Breast epithelium (tissue), 4 donors: ENCODE results near the gene YAF2. TPM values are rescaled to one million over a fixed set of nuclear protein-coding genes. Genes with fewer than 3 reads are reported as not detected.
"Not testable (repeated sequence)": the region's sequence is repeated elsewhere in the genome, so short reads cannot be mapped to it uniquely, and the experiment has no call there.

Experiments
- DNase-seq, 2 donors: peaks; one replicate each; pipeline ENCODE4 v3.0.0-alpha.2; 2019; ENCODE audit warnings: low spot score in 2 of 2
- H3K27ac ChIP-seq, 2 donors: fragments of 200-600 bp; sonication (generic) in 1 of 2; one replicate each; pipeline ENCODE4 v1.5.1; 2016 to 2019; ENCODE audit warnings: mild to moderate bottlenecking in 1 of 2
- H3K27me3 ChIP-seq, 2 donors: fragments of 200-600 bp; sonication (generic) in 1 of 2; one replicate each; pipeline versions ENCODE4 v1.5.1 to v1.6.0; 2017 to 2019; ENCODE audit warnings: control low read depth in 1 of 2, mild to moderate bottlenecking in 1 of 2
- H3K36me3 ChIP-seq: fragments of 200-600 bp; one replicate; pipeline ENCODE4 v1.5.1; 2019
- H3K4me1 ChIP-seq, 2 donors: fragments of 200-600 bp; sonication (generic); one replicate each; pipeline ENCODE4 v1.5.1; 2016 to 2019; ENCODE audit warnings: control low read depth in 1 of 2
- H3K4me3 ChIP-seq, 3 donors: fragments of 200-600 bp; sonication (generic); 1 replicate in 2 of 3; 2 replicates in 1 of 3; pipeline ENCODE4 v1.5.1; 2016 to 2019; ENCODE audit warnings: mild to moderate bottlenecking in 3 of 3, moderate library complexity in 2 of 3
- H3K9me3 ChIP-seq, 2 donors: fragments of 200-600 bp; sonication (generic) in 1 of 2; one replicate each; pipeline ENCODE4 v1.5.1; 2016 to 2019; ENCODE audit warnings: control low read depth in 1 of 2
- POLR2A ChIP-seq: fragments of 450-650 bp; IDR thresholded peaks from one replicate; pipeline ENCODE4 v1.6.1; 2016; ENCODE audit warnings: antibody characterized with exemption, mild to moderate bottlenecking, moderate library complexity
- POLR2AphosphoS5 ChIP-seq, 3 donors: sonication (generic); formaldehyde crosslinking; IDR thresholded peaks; one replicate each; pipeline ENCODE4 v1.6.1; 2017; ENCODE audit warnings: antibody characterized with exemption in 3 of 3
- intact Hi-C: fragments of 100-400 bp; cut with DNase I; formaldehyde crosslinking; loops from one replicate; pipeline ENCODE4 v1.15.1; 2023; ENCODE audit warnings: low total_unique reads
- total RNA-seq, 3 donors: library from RNA; depleted of rRNA; stranded (reverse); fragments of >200 nt; gene quantifications; one replicate each; pipeline ENCODE4 v1.1.0, GENCODE V29; 2016
- TF ChIP-seq, protein P1 (sequence below), 3 donors: fragments of 450-650 bp; IDR thresholded peaks; one replicate each; pipeline ENCODE4 v1.5.1; 2016 to 2017; ENCODE audit warnings: antibody characterized with exemption in 3 of 3, mild to moderate bottlenecking in 3 of 3, moderate library complexity in 3 of 3

The YAF2 gene
- total RNA-seq, 3 donors from 2014 or later: 32.1 to 43.2 (median 39.4) TPM

DNA sequence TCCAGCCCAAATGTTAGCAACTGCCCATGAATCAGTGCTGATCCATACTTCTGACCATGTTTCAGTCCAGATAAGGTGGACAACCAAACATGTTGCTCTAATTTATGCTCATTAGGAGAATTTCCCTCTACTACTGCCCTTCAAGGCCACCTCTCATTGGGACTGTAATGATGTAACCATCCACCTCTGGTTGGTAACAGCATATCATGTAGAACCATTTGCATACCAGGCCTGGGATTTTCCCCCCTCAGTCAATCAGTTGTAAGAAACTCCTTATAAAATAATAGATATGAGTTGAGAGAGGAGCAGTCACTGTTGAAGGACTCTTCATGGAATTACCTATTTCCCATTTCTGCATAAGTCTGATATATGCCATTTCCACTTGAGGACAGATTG lies 17.8 kb upstream of the YAF2 start:
- H3K9me3 ChIP-seq: no peaks in the 10 kb centered on the region
- TF ChIP-seq POLR2A (no peak), POLR2AphosphoS5 (IDR thresholded peaks at IDR 0.05) (no peak)
- TF ChIP-seq, protein P1, sequence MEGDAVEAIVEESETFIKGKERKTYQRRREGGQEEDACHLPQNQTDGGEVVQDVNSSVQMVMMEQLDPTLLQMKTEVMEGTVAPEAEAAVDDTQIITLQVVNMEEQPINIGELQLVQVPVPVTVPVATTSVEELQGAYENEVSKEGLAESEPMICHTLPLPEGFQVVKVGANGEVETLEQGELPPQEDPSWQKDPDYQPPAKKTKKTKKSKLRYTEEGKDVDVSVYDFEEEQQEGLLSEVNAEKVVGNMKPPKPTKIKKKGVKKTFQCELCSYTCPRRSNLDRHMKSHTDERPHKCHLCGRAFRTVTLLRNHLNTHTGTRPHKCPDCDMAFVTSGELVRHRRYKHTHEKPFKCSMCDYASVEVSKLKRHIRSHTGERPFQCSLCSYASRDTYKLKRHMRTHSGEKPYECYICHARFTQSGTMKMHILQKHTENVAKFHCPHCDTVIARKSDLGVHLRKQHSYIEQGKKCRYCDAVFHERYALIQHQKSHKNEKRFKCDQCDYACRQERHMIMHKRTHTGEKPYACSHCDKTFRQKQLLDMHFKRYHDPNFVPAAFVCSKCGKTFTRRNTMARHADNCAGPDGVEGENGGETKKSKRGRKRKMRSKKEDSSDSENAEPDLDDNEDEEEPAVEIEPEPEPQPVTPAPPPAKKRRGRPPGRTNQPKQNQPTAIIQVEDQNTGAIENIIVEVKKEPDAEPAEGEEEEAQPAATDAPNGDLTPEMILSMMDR (IDR thresholded peaks at IDR 0.05): no peak
- H3K27ac ChIP-seq: no peak overlapping the region
- no peaks in the 10 kb centered on the region for H3K36me3 ChIP-seq
- no peak for DNase-seq
- H3K27me3 ChIP-seq: no peaks in the 10 kb centered on the region
- no peaks in the 10 kb centered on the region for H3K4me1 ChIP-seq
- no peak overlapping the region for H3K4me3 ChIP-seq
- intact Hi-C loops: no loop called here

DNA sequence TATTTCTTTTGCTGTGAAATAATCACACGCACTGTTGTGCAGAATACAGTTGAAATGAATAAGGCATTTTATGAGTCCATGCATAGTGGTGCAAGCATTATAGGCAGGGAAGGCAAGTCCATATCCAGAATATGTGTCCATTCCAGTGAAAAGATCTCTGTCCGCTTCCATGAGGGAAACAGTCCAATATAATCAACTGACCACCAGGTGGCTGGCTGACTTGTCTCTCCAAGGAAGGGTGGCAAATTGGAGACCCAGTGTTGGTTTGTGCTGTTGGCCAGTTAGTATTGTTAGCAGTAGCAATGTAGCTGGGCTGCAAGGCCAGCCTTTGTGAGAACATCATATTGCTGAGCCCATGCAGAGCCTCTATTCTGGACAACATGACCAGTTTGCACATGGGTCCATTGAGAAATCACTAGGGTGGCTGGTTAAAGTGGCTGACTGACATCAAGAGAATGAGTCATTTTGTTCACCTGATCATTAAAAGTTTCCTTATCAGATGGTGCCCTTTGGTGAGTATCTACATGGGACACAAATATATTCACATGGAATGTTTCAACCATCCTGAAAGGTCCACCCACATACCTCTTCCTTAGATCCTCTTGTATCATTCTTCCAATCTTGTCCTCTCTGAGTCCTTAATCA lies 17.3 kb upstream of the YAF2 start:
- H3K4me1 ChIP-seq: no peaks in the 10 kb centered on the region
- H3K27me3 ChIP-seq: no peaks in the 10 kb centered on the region
- no peaks in the 10 kb centered on the region for H3K36me3 ChIP-seq
- H3K9me3 ChIP-seq: no peaks in the 10 kb centered on the region
- TF ChIP-seq POLR2AphosphoS5 (IDR thresholded peaks at IDR 0.05) (no peak), POLR2A (no peak)
- TF ChIP-seq, protein P1 (IDR thresholded peaks at IDR 0.05): no peak
- intact Hi-C loops: no loop called here
- DNase-seq: no peak
- H3K4me3 ChIP-seq: no peak overlapping the region
- H3K27ac ChIP-seq: no peak overlapping the region

DNA sequence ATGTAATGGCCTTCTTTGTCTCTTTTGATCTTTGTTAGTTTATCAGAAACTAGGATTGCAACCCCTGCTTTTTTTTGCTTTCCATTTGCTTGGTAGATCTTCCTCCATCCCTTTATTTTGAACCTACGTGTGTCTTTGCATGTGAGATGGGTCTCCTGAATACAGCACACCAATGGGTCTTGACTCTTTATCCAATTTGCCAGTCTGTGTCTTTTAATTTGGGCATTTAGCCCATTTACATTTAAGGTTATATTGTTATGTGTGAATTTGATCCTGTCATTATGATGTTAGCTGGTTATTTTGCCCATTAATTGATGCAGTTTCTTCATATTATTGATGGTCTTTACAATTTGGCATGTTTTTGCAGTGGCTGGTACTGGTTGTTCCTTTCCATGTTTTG lies 14.6 kb upstream of the YAF2 start:
- intact Hi-C loops, H3K27ac ChIP-seq, H3K27me3 ChIP-seq, H3K4me1 ChIP-seq, H3K4me3 ChIP-seq, H3K36me3 ChIP-seq, DNase-seq, H3K9me3 ChIP-seq: not testable (repeated sequence)

DNA sequence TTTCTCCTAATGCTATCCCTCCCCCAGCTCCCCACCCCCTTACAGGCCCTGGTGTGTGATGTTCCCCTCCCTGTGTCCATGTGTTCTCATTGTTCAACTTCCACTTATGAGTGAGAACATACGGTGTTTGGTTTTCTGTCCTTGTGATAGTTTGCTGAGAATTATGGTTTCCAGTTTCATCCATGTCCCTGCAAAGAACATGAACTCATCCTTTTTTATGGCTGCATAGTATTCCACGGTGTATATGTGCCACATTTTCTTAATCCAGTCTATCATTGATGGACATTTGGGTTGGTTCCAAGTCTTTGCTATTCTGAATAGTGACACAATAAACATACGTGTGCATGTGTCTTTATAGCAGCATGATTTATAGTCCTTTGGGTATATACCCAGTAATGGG lies 11.0 kb upstream of the YAF2 start:
- DNase-seq, H3K4me3 ChIP-seq, H3K27me3 ChIP-seq, intact Hi-C loops, H3K9me3 ChIP-seq, H3K36me3 ChIP-seq, H3K4me1 ChIP-seq, H3K27ac ChIP-seq: not testable (repeated sequence)

DNA sequence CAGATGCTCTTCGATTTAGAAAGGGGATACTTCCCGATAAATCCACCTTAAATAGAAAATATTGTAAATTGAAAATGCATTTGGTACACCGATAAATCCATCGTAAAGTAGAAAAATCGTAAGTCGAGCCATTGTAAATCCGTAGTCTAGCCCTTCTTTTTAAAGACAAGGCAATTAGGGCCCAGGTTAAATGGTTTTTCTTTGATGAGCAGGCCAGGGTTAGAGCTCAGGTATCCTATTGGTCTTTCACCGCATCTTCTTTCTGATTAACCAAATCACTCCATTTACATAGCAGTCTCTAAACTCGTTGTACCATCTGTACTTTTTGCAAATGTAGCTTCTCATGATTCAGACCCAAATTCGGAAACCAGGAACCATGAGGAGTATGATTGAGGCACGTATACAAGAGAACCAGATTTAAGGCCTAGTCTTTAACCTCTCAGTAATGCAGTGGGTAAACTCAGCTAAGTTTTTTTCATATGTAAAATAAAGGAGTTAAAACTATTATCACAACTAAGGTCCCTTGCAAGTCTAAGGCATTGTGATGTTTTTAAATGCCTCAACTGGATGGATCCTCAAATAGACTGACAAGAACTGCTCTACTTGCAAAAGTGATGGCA lies 2.2 kb upstream of the YAF2 start:
- H3K4me1 ChIP-seq: peaks cover 0 to 6% of the 10 kb centered on the region in 2 donors
- intact Hi-C loops: no loop called here

DNA sequence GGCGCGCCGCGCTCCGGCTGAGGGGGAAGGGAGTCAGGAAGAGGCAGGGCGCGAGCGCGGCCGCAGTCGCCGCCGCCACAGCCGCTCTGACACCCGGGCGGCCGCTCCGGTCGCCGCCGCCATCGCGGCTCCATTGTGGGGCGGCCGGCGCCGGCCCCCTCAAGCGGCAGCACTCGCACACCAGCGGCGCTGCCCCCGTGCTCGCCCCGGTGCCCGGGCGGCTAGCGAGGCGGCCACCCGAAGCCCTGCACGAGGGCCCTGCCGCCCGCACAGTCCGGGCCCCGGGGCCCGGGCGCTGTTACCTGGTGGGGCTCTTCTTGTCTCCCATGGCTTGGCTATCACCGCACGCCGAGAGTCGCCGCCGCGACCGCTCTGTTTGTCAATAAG lies 202 bp downstream of the YAF2 start:
- Histone ChIP-seq H3K9me3 (no peaks in the 10 kb centered on the region), H3K4me3 (peak overlapping the region; percentile 70 to 99 (median 86)), H3K4me1 (peaks cover 0 to 6% of the 10 kb centered on the region in 2 donors), H3K36me3 (no peaks in the 10 kb centered on the region), H3K27ac (peak overlapping the region; percentile 94 to 98), H3K27me3 (no peaks in the 10 kb centered on the region)
- DNase-seq: no peak
- TF ChIP-seq, protein P1 (IDR thresholded peaks at IDR 0.05): no peak
- TF ChIP-seq POLR2AphosphoS5 (IDR thresholded peaks at IDR 0.05): peak in 1 of 3 donors; percentile 12
- intact Hi-C loops: no loop called here

More for the DNA sequence above, 2.2 kb upstream of the YAF2 start:
- TF ChIP-seq POLR2AphosphoS5 (IDR thresholded peaks at IDR 0.05) (no peak), POLR2A (no peak)
- TF ChIP-seq, protein P1 (IDR thresholded peaks at IDR 0.05): no peak
- H3K9me3 ChIP-seq: no peaks in the 10 kb centered on the region
- H3K27me3 ChIP-seq: no peaks in the 10 kb centered on the region
- no peak for DNase-seq
- H3K27ac ChIP-seq: no peak overlapping the region
- H3K36me3 ChIP-seq: no peaks in the 10 kb centered on the region
- no peak overlapping the region for H3K4me3 ChIP-seq
